ENCODE measurements around the gene LMBRD1. TPM values are rescaled to one million over a fixed set of nuclear protein-coding genes. Genes with fewer than 3 reads are reported as not detected.

The LMBRD1 gene
- total RNA-seq, 1 donor from 2014 or later = 26.5 TPM

DNA sequence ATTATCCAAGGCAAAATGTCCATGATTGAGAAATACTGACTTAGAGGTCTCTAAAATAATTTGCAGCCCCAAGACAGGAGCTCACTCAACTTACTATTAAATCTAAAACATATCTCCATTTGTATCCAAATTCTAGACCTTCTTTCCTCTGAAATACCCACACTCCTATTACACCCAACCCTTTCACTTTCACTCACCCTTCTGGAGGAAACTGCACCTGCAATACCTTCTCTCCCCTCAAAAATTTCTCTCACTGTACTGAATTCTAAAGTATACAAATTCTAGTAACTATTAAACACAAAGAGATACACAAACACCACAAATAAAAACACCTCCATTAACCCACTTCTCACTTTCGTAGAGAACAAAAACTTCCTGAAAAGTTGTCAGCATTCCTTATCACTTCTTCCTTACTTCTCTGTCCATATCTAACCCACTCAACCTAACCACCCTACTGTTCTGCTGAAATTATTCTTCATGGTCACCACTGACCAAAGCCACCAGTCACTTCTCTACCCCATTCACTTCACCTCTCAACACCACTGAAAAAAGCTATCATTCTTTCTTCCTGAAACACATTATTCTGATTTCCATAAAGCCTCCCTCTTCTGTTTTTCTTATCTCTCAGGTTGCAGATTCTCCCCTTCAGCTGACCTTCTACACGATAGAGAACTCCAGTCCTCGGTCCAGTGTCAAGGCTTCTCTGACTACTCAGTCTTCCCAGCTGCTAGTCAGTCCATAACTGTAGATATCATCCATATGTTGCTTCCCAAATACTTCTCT is 12.0 kb downstream of the LMBRD1 start:
- TF ChIP-seq, protein P1, sequence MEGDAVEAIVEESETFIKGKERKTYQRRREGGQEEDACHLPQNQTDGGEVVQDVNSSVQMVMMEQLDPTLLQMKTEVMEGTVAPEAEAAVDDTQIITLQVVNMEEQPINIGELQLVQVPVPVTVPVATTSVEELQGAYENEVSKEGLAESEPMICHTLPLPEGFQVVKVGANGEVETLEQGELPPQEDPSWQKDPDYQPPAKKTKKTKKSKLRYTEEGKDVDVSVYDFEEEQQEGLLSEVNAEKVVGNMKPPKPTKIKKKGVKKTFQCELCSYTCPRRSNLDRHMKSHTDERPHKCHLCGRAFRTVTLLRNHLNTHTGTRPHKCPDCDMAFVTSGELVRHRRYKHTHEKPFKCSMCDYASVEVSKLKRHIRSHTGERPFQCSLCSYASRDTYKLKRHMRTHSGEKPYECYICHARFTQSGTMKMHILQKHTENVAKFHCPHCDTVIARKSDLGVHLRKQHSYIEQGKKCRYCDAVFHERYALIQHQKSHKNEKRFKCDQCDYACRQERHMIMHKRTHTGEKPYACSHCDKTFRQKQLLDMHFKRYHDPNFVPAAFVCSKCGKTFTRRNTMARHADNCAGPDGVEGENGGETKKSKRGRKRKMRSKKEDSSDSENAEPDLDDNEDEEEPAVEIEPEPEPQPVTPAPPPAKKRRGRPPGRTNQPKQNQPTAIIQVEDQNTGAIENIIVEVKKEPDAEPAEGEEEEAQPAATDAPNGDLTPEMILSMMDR (IDR thresholded peaks at IDR 0.05; ENCODE audit: unreplicated experiment) = no peak
- no peak for DNase-seq (ENCODE audit: low spot score)
- H3K27ac Mint-ChIP-seq (ENCODE audit: unreplicated experiment) = no peak overlapping the region
- H3K4me3 Mint-ChIP-seq (ENCODE audit: unreplicated experiment) = no peak overlapping the region
- H3K4me1 Mint-ChIP-seq (ENCODE audit: unreplicated experiment) = peaks cover 4% of the 10 kb centered on the region
- H3K9me3 Mint-ChIP-seq (ENCODE audit: unreplicated experiment) = no peaks in the 10 kb centered on the region
- peaks cover 2% of the 10 kb centered on the region for H3K27me3 Mint-ChIP-seq (ENCODE audit: unreplicated experiment)
- H3K36me3 Mint-ChIP-seq (ENCODE audit: low read depth, unreplicated experiment) = no peaks in the 10 kb centered on the region

- H3K27ac Mint-ChIP-seq (ENCODE audit: unreplicated experiment) = no peak overlapping the region
- TF ChIP-seq, protein P1 (IDR thresholded peaks at IDR 0.05; ENCODE audit: unreplicated experiment) = no peak
- no peaks in the 10 kb centered on the region for H3K9me3 Mint-ChIP-seq (ENCODE audit: unreplicated experiment)
- no peaks in the 10 kb centered on the region for H3K36me3 Mint-ChIP-seq (ENCODE audit: low read depth, unreplicated experiment)
- peaks cover 4% of the 10 kb centered on the region for H3K4me1 Mint-ChIP-seq (ENCODE audit: unreplicated experiment)
- peaks cover 2% of the 10 kb centered on the region for H3K27me3 Mint-ChIP-seq (ENCODE audit: unreplicated experiment)
- no peak overlapping the region for H3K4me3 Mint-ChIP-seq (ENCODE audit: unreplicated experiment)
- no peak for DNase-seq (ENCODE audit: low spot score)
Observed at GRCh38 chr6:69783108-69783507, 13.7 kb downstream of the LMBRD1 start.

GRCh38 chr6:69780585-69781178 is 16.1 kb downstream of the LMBRD1 start:
- Mint-ChIP-seq H3K36me3 (ENCODE audit: low read depth, unreplicated experiment) (no peaks in the 10 kb centered on the region), H3K27me3 (ENCODE audit: unreplicated experiment) (peaks cover 2% of the 10 kb centered on the region), H3K27ac (ENCODE audit: unreplicated experiment) (no peak overlapping the region), H3K4me3 (ENCODE audit: unreplicated experiment) (no peak overlapping the region), H3K9me3 (ENCODE audit: unreplicated experiment) (no peaks in the 10 kb centered on the region), H3K4me1 (ENCODE audit: unreplicated experiment) (peaks cover 4% of the 10 kb centered on the region)
- TF ChIP-seq, protein P1 (IDR thresholded peaks at IDR 0.05; ENCODE audit: unreplicated experiment) = no peak
- DNase-seq (ENCODE audit: low spot score) = no peak

- TF ChIP-seq, protein P1 (IDR thresholded peaks at IDR 0.05; ENCODE audit: unreplicated experiment) = no peak
Observed at GRCh38 chr6:69775941-69776340, 20.9 kb downstream of the LMBRD1 start.

GRCh38 chr6:69775585-69775849 is 21.3 kb downstream of the LMBRD1 start:
- no peak for DNase-seq (ENCODE audit: low spot score)
- TF ChIP-seq, protein P1 (IDR thresholded peaks at IDR 0.05; ENCODE audit: unreplicated experiment) = no peak
- peaks cover 7% of the 10 kb centered on the region for H3K4me1 Mint-ChIP-seq (ENCODE audit: unreplicated experiment)
- no peak overlapping the region for H3K4me3 Mint-ChIP-seq (ENCODE audit: unreplicated experiment)
- H3K36me3 Mint-ChIP-seq (ENCODE audit: low read depth, unreplicated experiment) = peaks cover 12% of the 10 kb centered on the region
- H3K27ac Mint-ChIP-seq (ENCODE audit: unreplicated experiment) = no peak overlapping the region
- H3K27me3 Mint-ChIP-seq (ENCODE audit: unreplicated experiment) = no peaks in the 10 kb centered on the region
- H3K9me3 Mint-ChIP-seq (ENCODE audit: unreplicated experiment) = no peaks in the 10 kb centered on the region

More at GRCh38 chr6:69775941-69776340, 20.9 kb downstream of the LMBRD1 start:
- no peaks in the 10 kb centered on the region for H3K9me3 Mint-ChIP-seq (ENCODE audit: unreplicated experiment)
- H3K27ac Mint-ChIP-seq (ENCODE audit: unreplicated experiment) = no peak overlapping the region
- peaks cover 12% of the 10 kb centered on the region for H3K36me3 Mint-ChIP-seq (ENCODE audit: low read depth, unreplicated experiment)
- DNase-seq (ENCODE audit: low spot score) = no peak
- no peak overlapping the region for H3K4me3 Mint-ChIP-seq (ENCODE audit: unreplicated experiment)
- H3K4me1 Mint-ChIP-seq (ENCODE audit: unreplicated experiment) = peaks cover 10% of the 10 kb centered on the region
- H3K27me3 Mint-ChIP-seq (ENCODE audit: unreplicated experiment) = no peaks in the 10 kb centered on the region

Measured in endothelial cell (in vitro differentiated cells).